DMS53 (cell line): ENCODE results near the gene DCLK1.
A peak's percentile ranks its signal among the peaks of the same experiment; 100 is the strongest.

ENCODE experiments used
- DNase-seq: peaks from one replicate; lab custom pipeline; 2025; lab: John Stamatoyannopoulos, UW

The DCLK1 gene

DNA sequence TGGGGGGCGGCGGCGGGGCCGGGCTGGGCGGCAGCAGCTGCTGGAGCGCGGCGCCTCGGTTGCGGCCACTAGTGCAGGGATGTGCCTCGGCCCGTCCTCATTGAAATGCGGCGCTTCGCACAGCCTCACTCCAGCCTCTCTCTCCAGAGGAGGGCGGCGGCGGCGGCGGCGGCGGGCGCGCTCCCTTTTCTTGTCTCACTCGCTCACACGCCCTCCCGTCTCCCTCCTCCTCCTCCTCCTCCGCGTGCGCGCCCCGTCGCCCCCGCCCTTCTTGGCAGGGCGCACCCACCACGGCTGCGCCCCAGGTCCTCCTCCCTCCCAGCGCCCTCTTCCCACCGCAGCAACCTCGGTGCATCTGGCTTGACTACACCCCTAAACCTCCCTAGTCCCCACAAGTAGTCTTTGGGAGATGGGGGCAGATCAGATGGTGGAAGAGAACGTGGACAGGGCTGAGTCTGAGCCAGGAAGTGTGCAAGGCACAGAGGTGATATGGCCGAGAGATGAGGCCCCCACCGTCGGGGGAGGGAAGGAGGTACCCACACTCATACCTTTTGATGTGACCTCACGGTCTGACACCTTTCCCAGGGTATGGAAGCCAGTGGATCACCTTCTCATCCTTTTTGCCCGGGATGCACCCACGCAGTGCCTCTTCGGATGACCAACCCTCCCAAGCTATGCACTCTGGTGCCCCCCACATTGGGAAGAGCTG lies at the start of gene DCLK1:
Gene DCLK1, minus strand, starts transcription at position 161 of the 709 bp plus-strand sequence.
- DNase-seq: peak; percentile 78

DNA sequence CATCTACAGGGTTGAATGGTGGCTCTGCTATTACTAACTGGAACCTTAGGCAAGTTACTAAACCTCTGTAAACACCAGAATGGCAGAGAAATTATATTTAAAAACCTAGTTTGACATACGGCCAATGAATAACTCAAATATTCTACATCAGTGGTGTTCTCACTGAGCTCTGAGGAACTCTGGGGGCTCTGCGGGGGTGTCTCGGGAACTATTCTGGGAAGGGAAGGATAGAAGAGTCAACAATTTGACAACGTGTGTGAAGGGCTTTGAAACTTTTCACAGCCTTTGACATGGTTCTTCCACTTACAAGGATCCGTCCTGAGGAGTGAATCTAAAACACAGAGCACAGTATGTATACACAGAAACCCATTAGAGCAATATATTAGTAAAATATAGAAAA lies 44.4 kb upstream of the DCLK1 start:
- DNase-seq: no peak

DNA sequence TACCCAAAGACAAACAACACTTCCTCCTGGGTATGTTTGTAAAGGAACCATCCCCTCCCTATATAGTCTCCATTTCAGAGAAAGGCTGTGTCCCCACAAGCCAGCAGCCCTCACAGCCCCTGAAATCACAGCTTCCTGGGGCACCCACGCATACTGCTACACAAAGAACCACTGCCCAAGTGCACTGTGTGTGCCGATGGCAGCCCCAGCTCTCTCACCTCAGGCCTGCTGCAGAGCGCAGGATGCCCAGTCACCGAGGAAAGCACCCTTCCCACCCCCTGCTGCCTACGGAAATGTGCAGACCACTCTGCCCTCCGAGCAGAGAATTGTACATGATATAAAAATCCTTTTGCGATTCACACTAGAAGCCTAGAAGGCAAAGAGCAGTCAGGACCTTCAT lies 43.7 kb upstream of the DCLK1 start:
- no peak for DNase-seq

DNA sequence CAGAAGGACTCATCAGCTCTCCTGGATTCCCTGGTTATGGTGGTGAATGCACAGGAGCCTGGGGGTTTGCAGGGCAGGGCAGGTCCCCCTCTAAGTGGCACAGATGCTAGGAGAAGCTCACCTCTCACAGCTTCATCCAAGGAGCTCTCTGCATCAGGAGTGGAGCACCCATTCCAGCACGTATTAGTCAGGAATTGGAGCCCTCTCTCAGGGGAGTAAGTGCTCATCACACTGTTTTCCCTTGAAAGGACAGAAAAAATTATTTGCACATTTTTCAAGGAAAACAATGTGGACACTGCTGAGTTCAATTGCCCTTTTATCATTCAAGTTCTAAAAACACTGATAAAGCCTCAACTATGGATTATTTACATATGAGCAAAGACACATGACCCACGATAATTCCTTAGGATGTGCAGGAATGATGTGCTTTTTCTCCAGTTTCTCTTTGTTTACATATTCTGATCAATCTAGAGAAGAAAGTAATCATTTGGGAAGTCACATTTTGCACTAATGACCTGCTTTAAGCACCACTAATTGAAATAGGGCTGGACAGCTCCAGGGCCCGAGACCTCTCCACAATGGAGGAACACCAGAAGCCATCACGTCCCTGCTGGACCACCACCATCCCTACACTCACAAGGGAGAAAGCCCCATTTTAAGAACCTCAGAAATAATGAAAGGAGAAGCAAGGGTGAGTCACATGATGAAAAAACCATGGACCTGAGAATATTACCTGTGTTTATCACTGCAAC lies 42.6 kb upstream of the DCLK1 start:
- DNase-seq: no peak

DNA sequence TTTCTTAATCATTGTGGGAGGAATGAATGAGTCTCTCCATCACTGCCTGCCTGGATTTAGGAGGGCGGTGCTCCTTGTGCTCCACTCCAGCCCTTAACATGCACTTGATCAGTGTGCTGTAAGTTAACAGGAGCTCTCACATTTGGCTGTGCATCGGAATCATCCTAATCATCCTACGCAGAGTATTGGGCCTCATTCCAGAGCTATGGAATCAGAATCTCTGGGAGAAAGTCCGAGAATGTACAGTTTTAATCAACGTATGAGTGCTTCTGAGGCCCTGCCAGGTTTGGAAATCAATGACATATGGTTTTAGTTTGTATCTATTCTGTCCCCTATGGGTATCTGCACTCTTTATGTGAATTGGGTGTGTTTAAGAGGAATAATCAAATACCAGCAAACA lies 34.9 kb upstream of the DCLK1 start:
- no peak for DNase-seq

DNA sequence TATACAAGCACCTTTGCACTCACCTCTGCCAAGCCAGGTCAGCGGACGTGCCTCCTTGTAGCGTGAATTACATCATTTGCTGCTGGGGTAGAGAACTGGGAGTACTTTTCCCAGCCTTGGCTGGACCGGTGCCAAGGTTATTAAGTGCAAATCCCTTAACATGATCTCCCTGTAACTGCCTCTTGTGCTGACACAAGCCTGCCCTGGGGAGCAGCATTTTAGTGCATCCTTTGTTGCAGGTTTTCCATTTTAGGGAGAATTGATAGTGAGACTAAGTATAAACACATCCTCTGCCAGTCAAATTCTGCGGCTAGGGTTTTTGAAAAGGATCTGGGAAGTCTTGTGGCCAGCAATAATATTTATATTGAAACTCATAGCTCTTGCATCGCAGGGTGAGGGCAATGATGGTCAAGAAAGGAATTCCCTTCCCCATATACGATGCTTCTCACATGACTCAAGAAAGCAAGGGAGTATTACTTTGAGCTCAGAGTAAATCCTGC lies 32.7 kb upstream of the DCLK1 start:
- peak; percentile 87 for DNase-seq

DNA sequence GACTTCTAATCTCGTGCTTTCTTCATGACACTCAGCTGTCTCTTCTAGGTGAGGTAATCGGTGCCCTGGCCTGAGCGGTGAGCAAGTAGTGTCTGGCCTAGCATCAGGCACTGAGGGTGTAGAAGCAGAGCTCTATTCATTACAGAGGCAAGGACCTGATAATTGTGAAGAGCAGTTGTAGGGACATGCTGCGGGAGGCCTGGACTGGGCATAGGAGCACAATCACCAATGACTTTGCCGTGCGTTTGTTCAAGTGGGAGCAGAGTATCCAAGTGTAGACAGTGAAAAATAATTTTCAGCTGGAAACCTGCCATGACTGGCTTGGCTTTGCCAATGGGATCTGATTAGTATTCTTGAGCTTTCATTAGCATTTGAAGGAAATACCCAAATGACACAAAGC lies 32.1 kb upstream of the DCLK1 start:
- no peak for DNase-seq

DNA sequence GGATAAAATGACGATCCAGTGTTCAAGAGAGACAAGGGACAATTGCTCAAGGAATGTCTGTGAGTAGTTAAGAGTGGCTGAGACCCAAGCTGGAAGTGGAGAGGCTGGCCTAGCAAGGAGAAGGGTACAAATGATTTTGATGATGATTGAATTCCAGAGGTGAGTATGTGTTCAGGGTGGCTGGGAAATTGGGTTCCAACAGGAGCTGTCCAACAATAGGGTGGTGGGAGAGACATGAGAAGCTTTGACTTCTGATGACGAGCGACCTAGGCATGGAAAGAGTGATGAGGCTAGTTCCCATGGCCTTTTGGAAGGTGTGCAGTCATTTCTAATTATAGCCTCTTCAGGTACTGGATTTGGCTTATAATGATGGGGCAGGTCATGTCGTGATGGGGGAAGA lies 29.1 kb upstream of the DCLK1 start:
- no peak for DNase-seq

DNA sequence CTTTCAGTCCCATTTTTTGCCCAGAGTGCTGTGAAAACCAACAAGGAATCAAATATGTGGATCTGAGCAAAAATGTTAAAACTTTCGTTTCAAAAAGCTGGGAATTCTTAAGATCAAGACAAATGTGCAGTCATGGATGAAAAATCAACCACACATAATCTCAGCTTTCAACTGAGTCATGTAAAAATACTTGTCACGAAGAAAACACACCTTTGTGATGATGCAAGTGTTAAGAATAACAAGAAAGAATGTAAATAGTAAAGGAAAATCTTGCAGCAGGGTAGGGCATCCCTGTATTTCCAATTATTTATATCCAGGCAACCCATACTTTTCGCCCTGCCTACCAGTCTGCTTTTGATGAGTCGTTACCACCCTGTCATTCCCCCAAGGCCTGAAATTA lies 27.4 kb upstream of the DCLK1 start:
- no peak for DNase-seq

DNA sequence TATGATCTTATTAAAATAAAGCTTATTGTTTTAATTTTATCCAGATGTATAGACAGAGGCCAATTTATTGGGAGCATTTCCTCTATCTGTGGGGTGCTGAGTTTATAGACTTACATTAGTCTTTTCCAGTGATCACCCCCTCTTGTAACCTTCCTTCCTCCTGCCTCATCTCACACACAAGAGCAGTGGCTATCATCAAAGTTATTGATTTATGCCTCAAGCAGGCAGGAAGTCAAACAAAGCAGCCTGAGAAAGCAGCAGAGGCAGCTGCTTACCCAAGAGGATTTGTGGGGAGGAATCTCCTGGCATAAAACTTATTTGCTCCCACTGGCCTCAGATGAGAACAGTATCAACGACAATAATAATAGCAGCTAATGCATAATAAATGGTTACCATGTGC lies 26.3 kb upstream of the DCLK1 start:
- peak; percentile 76 for DNase-seq

DNA sequence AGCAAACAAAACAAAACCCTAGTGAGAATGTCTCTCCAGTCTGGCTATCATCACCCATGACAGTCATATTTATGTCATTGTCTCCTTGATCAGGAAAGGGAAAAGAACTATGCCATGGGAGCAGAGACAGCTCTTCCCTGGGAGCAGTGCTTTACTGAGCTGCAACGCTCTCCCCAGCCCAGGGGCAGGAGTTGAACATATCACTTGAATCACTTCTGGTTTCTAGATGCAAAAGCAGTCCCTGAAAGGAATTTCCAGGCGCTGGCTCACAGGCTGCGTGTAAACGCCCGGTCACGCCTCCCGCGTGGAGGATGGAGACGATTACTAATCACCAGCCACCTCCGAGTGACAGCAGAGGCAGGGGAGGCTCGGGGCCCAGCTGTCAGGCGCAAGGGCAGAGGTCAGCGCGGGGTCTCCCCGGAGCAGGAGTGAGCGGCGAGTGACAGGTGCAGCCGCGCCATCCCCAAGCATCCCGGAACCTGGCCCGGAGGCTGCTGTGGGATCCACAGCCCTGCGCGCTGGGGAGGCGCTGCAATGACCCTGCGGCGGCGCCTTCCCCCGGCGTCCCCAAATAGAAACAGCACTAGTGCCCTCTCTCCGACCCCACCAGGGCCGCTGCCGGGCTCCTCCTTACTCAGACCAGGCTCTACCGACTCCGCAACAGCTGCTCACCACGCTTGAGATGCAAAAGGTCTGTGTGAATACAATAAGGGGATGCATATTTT lies 23.5 kb upstream of the DCLK1 start:
- peak; percentile 79 for DNase-seq

DNA sequence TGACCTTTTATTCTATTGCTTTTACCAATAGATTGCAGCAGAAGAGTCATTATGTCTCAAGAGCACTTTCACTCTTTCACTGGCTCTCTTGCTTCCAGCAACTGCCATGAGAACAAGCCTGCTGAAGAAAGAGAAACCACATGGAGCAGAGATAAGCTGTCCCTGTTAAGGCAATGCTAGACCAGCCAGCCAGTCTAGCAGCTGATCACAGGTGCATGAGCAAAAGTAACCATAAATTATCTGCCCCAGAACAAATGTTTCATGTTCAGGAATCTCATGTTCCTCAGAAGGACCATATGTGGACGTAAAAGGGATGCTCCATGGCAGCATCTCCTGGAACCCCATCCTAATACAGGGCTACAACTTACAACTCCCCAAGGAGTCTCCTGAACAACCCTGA lies 20.4 kb upstream of the DCLK1 start:
- DNase-seq: peak; percentile 12

DNA sequence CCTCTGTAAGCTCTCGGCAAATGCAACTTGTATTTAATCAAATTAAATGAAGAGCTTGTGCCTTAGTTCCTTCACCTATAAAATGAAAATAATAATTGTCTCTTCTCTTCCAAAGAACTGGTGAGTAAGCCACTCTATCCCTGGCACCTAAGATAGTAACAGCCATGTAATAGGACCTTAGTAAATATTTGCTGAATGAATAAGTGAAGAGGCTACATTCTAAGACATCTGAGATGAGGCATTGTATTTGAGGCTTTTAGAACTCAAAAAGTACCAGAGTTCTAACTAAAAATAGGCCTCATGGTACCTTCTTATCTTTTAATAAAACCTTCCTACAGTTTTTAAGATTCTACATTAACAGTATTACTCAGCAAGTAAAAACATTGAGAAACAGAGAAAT lies 17.3 kb upstream of the DCLK1 start:
- peak; percentile 46 for DNase-seq

DNA sequence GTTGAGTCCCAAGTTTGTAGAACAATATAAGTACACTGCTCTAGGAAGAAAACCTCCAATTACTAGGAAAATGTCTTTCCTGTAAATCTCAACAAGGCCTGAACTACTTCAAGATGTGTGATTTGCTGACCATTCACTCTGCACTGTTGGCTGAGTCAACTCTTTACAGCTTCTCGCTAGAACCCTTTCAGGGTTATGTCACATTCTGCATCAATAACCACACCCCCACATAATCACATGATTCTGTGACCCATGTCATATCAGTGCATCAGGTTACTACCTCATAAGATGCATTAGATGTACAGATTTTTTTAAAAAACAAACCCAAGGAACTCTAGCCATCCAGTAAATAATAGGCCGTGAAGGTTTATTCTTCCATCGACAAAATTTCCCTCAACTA lies 16.1 kb upstream of the DCLK1 start:
- no peak for DNase-seq

DNA sequence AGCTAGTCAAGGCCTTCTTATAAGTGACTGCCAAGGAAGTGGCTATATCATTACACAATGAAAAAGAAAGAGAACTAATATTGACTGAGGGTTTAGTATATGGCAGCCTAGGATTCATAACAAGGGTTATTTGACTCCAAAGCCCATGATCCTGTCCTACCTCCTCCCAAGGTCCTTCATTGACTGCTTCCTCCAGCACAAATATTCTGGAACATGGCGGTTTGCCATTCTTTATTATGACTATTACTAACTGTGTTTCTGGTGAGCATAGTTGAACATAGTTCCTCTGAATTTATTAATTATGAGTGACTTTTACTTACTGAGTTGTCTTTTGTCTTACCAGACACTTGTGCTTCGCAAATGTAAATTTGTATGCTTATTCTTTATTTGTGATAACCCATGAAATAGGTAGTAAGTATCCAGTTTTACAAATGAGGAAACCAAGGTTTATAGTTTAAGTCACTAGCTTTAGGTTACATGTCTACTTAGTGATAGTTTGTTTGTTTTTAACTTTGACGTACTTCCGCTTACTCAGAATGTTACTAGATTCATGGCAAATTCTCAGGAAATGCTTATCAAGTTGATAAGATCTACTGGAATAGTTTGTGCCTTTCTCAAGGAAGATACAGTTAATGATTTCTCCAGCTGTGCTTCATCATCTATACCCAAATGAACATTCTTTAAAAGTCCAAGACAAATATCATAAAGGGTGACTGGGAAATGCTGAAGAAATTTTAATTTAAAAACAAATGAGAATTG lies 15.5 kb upstream of the DCLK1 start:
- no peak for DNase-seq

DNA sequence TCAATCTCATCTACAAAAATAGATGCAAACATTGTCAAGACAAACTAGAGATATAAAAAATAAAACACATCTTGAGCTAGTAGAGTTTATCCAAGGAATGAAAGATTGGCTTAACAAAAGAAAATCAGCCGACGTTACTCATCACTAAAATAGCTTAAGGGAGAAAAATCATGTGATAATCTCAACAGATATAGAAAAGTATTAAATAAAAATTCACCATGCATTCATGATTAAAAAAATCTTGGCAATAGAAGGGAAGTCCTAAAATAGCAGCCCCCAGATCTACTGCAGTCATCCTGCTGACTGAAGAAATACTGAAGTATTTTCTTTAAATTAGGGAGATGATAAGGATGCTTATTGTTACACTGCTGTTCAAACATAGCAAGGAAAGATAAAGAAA lies 12.6 kb upstream of the DCLK1 start:
- DNase-seq: no peak

DNA sequence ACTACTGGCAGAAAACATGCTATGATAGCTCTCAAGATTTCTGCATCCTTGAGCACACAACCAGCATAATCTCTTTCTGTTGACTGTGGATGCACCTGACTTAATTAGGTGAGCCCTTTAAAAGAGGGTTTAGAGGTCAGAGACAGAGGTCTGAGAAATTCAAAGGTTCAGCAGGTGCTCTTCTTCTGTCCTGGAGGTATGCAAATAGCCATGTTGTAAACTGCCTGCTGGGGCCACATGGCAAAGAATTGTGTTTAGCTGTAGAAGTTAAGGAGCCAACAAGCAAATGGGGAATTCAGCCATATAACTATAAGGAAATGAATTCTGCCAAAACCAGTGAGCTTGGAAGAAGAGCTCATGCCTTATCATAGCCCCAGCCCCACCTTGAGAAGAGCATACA lies 11.6 kb upstream of the DCLK1 start:
- peak; percentile 54 for DNase-seq

DNA sequence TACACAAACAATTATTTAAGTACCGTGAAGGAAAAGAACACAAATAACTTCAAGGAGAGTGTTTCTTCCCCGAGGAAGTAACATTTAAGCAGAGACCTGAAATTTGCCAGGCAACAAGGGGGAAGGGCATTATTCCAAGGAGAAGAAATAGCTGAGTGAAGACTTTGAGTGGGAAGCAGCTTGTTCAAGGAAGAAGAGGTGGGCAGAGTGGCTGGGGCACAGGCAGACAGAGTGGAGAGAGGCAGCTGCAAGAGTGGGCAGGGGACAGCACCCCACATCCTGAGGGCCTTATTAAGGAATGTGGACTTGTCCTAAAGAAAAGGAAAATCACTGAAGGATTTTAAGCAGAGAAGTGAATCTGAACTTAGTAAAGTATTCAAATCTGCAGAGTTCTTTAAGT lies 4.7 kb upstream of the DCLK1 start:
- no peak for DNase-seq

DNA sequence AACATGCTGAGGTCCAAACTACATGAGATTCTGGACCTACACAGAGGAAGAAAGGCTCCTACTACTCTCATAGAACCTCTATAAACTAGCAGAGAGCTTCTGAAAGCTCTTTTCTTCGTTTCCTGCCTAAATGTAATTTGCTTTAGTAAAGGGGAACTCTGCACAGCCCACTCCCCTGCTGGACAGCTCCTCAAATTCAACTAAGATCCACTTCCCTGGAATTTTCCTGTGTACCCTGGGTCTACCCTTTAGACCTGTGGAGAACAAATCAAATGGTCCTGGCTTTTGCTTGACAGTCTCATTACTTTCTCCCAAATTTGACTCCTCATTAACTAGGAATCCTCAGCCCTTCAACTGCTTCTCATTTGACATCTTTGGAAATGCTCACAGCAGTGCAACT lies 3.5 kb upstream of the DCLK1 start:
- no peak for DNase-seq

DNA sequence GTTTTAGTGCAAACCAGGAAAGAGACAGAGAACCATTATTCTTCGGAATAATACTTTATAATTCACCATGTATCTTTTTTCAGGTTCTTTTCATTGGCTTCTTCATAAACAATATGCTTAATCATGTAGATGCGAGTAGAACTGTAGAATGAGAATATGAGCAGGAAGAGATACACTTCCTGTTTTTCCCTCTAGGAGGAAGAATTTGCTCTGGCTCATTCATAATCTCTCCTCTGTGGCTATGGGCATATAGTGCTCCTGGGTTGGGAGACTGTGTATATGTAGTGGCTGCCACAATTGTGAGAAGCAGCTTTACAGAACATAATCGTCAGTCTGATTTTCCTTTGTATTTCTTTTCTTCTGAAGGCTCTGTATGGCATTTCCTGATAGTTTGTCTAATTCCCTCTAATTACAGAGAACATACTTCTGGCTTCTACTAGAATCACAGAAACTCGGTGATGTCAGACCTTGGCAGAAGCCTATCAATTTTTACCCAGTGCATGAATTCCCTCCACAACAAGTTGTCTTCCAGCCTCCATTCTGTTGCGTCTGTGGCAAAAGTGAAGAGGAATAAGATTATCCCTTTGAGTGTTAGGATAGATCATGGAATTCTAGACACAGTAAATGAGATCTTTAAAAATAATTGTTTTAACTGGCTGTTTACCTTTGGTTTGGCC lies 2.9 kb upstream of the DCLK1 start:
- peak; percentile 57 for DNase-seq

DNA sequence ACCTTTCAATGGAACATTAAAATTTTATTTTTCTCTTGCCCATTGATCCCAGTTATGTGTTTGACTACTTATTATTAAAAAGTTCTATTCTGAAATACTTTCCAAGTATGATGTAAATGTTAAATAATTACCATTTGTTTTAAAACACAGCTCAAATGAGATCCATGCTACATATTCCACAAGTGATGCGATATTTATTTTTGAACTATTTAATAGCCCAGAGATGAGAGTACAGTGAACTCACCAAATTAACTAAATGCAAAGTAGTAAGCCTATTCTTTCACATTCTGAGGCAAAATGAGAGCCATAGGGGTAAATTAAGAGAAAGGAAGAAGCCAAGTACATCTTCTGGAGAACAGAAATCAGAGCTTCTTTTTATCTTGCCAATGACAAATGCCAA lies 1.2 kb upstream of the DCLK1 start:
- DNase-seq: no peak

DNA sequence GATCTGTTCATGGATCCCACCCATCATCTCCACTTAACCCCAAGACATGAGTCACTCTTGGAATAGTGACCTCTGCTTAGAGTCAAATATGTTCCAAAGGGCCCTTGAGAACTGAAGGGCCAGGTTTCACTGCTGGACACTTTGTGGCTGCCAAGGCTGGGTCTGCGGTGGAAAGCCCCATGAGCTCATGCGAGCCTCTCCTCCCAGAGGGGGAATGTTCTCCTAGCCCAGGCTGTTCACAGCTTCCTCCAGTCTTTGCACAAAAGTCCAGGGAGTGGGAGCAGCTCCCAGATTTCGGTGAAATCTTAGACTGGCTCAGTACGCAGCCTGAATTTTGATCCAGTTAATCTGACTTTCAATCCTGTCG lies 732 bp upstream of the DCLK1 start:
- DNase-seq: peak; percentile 75
